GM18520 (cell line): ENCODE results near the gene SLC9A3.

Experiments
- ATAC-seq: cut with Tn5 transposase; IDR thresholded peaks from one replicate; pipeline ENCODE4 v1.9.1; 2021; ENCODE audit not compliant: unreplicated experiment

SLC9A3 gene

DNA sequence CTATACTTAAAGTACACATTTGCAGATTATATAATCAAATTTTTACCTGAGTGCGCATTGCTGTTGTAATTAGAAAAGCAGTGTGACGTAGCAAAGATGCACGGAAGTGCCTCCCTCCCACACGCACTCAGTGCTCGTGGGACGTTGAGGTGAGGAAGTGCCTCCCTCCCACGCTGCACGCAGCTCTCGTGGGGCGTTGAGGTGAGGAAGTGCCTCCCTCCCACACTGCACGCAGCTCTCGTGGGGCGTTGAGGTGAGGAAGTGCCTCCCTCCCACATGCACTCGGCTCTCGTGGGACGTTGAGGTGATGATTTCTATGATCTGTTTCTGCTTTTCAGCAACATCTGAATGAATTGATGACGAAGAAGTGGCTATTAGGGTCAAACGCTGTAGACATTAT lies 60.3 kb downstream of the SLC9A3 start:
- no peak for ATAC-seq

GRCh38 chr5:463301-463700 lies 60.9 kb downstream of the SLC9A3 start:
- ATAC-seq, result no peak

- ATAC-seq, result no peak
Measured at GRCh38 chr5:462051-462481, 62.2 kb downstream of the SLC9A3 start.

- ATAC-seq, result no peak
Measured at GRCh38 chr5:460273-460625, 64.0 kb downstream of the SLC9A3 start.

- no peak for ATAC-seq
Measured at GRCh38 chr5:459562-460272, 64.5 kb downstream of the SLC9A3 start.

- ATAC-seq, result no peak
Measured at GRCh38 chr5:458547-459353, 65.5 kb downstream of the SLC9A3 start.

DNA sequence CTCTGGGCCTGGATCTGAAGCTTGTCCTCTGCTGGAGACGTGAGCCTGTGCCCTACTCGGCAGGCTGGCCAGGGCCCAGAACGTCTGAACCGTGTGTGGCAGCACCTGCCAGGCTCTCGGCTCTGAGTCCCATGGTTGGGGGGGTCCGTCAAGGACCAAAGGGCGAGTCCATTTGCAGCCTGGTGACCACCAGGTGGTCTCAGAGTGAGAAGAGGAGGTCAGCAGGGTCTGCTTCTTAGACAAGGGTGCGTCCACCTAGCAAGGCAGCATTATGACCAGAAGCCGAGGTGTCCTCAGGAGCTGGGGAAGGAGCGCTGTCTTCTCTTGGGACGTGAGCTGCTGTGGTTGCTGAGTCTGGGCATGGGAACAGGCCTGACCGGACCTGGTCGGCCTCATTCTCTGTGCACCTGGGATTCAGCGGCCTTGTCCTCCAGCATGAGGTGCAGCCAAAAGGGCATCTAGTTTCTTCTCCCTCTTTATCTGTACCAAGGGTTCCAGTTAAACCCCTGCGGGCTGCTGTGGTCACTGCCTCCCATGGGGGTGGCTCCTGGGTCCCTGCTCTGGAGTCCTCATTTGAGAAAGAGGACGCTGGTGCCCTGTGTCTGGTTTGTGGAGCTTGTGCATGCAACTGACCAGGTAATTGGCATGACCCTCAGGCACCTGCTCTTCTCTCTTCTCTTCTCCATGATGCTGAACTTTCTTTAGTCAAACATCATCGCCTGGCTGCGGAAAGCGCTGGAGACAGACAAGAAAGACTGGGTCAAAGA lies 66.9 kb downstream of the SLC9A3 start:
- no peak for ATAC-seq

DNA sequence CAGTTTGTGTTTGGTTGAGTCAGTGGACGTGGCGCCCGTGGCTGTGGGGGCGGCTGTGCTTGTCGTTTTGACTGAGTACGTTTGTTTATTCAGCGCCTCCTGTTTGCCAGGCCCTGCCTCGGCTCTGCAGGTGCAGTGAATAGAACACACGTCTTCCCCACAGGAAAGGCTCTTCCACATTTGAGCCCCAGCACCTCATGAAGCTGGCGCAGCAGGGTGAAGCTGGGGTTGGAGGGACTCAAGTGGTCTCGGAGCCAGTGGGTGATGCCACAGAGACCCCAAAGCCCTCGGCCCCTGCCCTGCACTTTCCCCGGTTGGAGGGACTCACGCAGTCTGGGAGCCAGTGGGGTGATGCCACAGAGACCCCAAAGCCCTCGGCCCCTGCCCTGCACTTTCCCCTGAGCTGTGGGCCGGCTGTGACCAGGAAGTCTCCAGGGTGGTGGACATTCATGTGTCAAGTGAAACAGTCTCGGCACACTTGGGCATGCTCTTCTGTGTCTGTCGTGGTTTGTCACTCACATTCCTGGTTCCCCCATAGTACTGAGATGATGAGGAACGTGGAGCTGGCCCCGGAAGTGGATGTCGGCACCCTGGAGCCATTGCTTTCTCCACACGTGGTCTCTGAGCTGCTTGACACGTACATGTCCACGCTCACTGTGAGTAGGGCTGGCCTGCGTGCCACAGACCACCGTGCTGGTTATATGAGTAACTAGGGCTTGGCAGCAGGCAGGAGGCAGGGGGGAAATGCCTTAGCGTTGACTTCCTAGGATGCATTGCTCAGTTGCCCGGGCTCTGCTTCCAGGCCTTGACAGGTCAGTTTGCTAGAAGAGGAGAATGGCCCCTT lies 67.7 kb downstream of the SLC9A3 start:
- ATAC-seq, result no peak

GRCh38 chr5:455806-456205 lies 68.4 kb downstream of the SLC9A3 start:
- no peak for ATAC-seq

DNA sequence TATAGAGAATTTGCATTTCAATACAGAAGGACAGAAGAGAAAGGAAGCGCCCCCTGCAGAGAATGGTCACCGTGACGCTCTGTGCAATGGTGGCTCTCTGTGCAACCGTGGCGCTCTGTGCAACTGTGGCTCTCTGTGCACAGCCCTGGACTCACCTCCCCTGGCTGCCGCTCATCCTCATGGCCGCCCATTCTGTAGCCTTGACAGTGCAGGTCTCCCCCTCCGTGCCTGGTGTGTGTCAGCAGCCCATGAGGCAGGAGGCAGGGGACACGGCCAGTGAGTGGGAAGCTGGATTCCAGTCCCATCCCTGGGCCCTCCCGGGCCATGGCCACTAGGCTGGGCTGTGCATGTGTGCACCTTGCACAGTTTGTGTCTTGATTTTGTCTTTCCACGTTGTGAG lies 69.3 kb downstream of the SLC9A3 start:
- no peak for ATAC-seq

DNA sequence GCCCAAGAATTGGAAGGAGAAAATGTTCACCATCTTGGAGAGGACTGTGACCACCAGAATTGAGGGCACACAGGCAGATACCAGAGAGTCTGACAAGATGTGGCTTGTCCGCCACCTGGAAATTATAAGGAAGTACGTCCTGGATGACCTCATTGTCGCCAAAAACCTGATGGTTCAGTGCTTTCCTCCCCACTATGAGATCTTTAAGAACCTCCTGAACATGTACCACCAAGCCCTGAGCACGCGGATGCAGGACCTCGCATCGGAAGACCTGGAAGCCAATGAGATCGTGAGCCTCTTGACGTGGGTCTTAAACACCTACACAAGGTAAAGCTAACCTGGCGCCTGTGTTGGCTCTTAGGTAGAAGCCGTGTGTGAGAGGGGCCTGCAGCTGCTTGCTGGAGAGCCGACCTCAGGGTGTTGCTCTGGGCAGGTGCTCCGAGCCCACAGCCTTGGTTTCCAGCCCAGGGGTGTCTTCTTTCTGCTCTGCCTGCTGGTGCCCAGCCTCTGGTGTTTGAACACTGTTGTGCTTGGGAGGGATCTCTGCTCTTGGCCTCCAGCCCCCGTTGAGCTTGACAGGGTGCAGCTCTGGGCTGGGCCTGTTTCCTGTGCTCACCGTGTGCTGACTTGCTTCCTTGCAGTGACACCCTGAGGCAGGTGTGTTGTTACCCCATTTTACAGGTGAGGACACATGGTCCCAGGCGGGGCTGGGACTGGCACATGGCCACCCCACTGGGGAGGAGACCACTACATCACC lies 70.3 kb downstream of the SLC9A3 start:
- ATAC-seq, result no peak

DNA sequence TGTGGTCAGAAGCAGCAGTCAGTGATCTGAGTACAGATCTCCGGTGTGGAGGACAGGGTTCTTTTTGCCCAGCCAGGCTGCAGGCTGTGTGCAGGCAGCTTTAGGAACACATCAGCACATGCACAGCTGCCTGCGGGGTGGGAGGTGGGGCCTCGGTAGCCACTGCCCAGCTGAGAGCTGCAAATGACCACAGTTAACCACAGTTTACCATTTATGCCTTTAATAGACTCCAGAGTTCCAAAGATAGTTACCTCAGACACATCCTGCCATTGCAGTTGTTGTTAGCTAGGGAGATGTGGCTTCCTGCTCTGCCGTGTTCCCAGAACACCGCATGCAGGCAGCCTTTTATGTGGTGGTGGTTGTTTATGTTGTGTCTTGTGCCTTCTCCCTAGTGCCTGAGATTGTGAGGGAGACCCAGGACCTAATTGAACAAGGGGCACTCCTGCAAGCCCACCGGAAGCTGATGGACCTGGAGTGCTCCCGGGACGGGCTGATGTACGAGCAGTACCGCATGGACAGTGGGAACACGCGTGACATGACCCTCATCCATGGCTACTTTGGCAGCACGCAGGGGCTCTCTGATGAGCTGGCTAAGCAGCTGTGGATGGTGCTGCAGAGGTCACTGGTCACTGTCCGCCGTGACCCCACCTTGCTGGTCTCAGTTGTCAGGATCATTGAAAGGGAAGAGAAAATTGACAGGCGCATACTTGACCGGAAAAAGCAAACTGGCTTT lies 71.1 kb downstream of the SLC9A3 start:
- no peak for ATAC-seq

- ATAC-seq, result no peak
Measured at GRCh38 chr5:451587-452458, 72.4 kb downstream of the SLC9A3 start.

DNA sequence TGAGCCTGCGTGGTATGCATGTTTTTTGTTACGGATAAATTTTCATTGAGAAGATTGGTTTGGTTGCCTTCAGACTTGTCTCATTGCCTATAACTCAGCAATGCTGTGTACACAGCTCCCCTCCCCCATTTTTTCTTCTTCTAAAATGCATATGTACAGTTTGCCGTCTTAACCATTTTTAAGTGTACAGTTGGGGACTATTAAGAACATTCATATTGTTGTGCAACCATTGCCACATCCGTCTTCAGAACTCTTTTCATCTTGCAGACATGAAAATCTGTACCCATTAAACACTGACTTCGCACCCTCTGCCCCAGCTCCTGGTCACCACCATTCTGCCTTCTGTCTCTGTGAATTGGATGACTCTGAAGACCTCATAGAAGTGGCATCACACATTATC lies 75.1 kb downstream of the SLC9A3 start:
- ATAC-seq, result no peak

DNA sequence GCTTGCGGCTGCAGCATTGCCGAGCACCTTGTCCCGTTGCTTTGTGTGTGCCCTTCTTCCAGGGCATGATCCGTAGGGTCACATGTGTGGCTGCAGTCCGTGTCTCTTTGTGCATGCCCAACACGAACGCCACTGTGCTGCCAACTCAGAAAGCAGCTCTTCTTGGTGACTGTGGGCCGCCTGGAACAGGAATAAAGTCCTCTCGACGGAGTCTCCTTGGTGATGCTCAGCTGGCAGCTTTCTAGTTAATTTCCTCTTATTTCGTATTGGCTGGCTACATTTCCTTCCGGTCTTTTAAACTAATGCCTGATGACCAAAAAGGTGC lies 75.5 kb downstream of the SLC9A3 start:
- no peak for ATAC-seq

DNA sequence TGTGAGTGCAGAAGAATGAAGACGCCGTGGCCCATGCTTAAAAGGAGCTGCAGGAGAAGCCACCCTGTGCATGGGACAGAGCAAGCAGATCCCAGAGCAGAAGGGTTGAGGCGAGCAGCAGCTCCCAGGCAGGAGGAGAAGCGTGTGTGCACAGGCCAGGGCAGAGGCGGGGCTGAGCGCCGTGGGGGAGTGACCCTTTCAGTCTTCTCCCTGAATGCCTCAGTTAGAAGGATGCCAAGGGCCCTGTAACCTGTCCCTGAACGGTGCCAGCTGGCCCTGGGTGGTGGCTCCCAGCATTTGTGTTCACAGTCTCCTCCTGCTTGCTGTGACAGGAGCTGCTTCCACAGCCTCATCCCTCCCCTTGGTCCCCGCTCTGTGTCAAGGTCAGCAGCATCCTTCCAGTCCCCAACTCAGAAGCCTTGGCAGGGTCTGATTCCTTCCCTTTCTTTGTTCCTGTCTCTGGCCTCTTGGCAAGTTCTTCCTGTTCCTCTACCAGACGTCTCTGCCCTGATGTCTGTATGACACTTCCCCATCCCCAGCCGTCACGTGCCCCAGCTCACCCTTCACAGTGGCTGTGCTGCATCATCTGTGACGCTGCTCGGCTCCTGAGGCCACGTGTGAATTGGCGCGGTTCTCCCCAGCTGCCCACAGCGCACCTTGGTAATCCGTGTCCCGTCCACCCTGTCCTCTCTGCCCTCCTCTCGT lies 76.0 kb downstream of the SLC9A3 start:
- ATAC-seq, result no peak

DNA sequence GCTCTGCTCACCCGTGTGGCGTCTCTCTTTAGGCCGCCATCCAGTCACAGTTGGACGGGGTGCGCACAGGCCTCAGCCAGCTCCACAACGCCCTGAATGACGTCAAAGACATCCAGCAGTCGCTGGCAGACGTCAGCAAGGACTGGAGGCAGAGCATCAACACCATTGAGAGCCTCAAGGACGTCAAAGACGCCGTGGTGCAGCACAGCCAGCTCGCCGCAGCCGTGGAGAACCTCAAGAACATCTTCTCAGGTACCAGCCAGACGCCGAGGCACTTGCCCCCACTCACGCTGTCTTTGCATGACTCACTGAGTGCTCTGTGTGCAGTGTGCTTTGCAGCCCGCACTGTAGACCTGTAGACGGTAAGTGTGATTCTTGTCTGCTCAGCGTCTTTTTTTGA lies 76.7 kb downstream of the SLC9A3 start:
- ATAC-seq, result no peak

- no peak for ATAC-seq
Measured at GRCh38 chr5:446883-447263, 77.4 kb downstream of the SLC9A3 start.
